ENCODE measurements around the gene CATSPERE.
"Not testable (repeated sequence)": the region's sequence is repeated elsewhere in the genome, so short reads cannot be mapped to it uniquely, and the experiment has no call there.

CATSPERE gene

GRCh38 chr1:244628789-244629188 lies 167.7 kb downstream of the CATSPERE start:
- DNase-seq (ENCODE audit: low read depth, low spot score), result no peak

DNA sequence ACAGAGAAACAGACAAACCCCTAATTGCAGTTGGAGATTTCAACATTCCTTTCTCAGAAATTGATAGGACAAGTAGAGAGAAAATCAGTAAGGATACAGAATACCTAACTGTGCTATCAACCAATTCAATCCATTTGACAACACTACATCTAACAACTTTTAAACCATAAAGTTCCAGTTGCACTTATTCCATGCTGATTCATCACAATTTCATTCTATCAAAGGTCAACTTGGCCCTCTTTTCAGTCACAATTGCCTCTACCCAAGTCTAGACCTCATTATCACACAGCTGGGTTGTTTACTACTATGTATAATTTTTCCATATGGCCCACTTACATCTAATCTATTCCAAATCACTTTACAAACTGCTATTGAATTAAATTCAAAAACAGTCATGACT lies 172.1 kb downstream of the CATSPERE start:
- no peak for DNase-seq (ENCODE audit: low read depth, low spot score)

- no peak for DNase-seq (ENCODE audit: low read depth, low spot score)
Observed at GRCh38 chr1:244634546-244634945, 173.5 kb downstream of the CATSPERE start.

- DNase-seq (ENCODE audit: low read depth, low spot score), result no peak
Observed at GRCh38 chr1:244636488-244637259, 175.6 kb downstream of the CATSPERE start.

DNA sequence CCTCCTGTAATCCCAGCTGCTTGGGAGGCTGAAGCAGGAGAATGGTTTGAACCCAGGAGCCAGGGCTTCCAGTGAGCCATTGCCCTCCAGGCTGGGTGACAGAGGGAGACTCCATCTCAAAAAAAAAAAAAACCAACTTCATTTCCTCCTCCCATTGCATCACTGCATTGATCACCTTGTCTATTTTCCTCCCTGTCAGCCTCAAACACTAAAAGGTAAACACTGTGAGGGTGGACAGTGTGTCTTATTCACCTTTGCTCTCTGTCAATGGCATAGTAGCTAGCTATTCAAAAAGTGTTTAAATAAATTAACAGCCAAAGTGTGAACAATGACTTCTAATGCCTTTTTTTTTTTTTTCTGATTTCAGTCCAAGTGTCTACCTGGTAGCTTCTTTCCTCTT lies 178.5 kb downstream of the CATSPERE start:
- DNase-seq (ENCODE audit: low read depth, low spot score), result no peak

- DNase-seq (ENCODE audit: low read depth, low spot score), result no peak
Observed at GRCh38 chr1:244640917-244641316, 179.8 kb downstream of the CATSPERE start.

DNA sequence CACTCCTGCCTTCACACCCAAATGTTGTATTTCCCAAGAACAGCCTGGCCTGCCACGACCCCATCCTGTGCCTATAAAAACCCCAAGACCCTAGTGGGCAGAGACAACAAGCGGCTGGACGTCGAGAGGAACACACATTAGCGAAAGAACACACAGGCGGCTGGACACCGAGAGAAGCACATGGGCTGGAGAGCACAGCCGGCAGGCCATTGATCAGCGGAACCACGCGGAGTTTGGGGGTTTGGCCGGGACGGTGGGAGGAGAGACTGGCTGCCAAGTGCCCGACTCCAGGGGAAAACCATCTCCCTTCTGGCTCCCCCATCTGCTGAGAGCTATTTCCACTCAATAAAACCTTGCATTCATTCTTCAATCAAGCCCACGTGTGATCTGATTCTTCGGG lies 181.5 kb downstream of the CATSPERE start:
- no peak for DNase-seq (ENCODE audit: low read depth, low spot score)

- DNase-seq (ENCODE audit: low read depth, low spot score), result no peak
Observed at GRCh38 chr1:244642988-244643387, 181.9 kb downstream of the CATSPERE start.

DNA sequence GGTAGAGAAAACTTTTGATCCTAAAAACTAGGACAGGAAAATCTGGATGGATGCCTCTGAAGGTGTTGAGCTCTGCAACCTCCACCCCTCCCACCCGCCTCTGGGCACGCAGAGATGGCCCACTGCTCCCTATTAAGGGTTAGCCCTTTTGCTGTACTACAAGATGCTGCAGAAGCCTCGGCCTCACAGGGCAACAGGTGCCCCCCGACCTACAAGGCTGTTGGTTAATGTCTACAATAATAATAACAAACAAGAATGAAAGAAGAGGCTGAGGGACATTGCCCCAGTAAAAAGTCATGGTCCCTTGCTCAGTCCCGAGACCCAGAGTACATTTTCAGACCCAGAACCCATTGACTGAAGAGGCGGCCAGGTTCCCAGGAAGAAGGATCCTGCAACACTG lies 184.3 kb downstream of the CATSPERE start:
- DNase-seq (ENCODE audit: low read depth, low spot score), result no peak

GRCh38 chr1:244645890-244646289 lies 184.8 kb downstream of the CATSPERE start:
- no peak for DNase-seq (ENCODE audit: low read depth, low spot score)

- no peak for DNase-seq (ENCODE audit: low read depth, low spot score)
Observed at GRCh38 chr1:244647819-244648218, 186.7 kb downstream of the CATSPERE start.

DNA sequence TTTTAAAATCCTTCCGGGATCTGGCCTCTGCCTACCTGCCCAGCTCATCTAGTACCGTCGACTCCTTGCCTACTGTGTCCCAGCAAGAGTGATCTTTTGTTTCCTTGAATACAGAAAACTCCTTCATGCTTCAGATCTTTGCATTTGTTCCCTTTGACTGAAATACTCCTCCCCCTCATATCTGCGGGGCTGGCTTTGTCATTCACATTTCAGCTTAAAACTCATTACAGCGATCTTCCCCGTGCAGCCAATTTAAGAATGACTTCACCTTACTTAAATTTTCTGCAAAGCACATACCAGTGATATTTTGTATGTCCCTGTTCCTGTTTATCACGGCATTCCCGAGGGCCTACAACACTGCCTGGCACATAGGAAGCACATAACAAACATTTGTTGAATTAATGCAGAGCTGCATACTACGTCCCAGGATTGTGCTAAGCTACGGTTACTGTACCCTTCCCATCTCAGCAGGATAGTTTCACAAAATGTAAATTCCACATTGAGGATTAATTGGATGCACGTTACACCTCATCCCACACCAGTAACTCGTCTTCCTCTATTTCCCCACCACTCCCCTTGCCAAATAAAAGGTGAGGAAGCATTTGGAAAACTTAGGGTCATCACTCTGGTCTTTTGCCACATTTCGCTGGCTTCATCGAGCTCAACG lies 191.0 kb downstream of the CATSPERE start:
- no peak for DNase-seq (ENCODE audit: low read depth, low spot score)

- peak; percentile 97 for DNase-seq (ENCODE audit: low read depth, low spot score)
Observed at GRCh38 chr1:244652623-244653438, 191.8 kb downstream of the CATSPERE start, which contains the start of gene DESI2. Gene DESI2 (plus strand): TSS chr1:244653126. CDS start chr1:244653314, 188 bp downstream.

DNA sequence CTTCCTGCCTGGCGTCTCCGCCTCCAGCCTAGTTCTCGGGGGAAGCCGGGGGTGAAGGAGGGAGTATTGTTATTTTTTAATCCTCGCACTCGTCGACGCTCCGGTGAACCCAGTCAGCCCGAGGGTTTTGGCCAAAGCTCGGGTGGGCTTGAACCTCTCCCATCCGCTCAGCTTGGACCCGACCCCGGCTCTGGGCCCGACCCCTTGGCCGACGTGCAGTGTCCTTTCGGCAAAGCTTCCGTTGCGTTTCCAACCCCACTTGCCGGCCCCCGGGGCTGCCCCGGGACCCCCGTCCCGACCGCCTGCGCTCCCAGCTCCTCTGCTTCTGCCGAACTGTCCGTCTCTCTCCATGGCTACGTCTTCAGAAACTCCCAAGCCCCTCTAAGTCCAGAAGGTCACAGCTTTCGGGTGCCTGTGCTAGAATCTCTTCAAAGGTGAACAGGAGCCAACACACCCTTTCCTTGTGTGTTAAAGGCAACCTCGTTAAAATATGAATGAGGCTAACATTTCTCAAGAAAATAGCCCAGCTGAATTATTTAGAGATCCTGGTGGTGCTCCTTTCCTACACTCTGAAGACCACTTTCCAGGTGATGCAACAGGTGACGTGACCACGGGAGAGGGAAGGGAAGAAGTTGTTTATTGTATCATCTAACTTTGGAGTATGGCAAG lies 192.5 kb downstream of the CATSPERE start:
- DNase-seq (ENCODE audit: low read depth, low spot score), result no peak

- no peak for DNase-seq (ENCODE audit: low read depth, low spot score)
Observed at GRCh38 chr1:244654108-244655038, 193.3 kb downstream of the CATSPERE start.

DNA sequence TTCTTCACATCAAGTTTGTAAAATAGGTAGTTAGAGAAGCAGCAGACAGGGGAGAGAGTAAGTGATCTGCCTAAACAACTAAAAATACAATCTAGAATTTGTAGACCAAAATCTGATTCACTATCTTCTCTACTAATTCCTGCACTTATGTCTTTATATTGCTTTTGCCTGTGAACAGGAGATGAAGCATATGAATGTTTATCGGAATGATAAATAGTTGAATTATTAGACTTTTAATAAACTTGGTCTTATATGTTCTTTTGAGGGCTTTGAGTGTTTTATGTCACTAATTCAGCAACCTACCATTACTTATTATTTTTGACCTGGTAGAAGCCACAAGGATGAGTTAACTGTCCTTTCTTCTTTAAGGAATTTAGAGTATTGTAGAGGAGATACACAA lies 194.1 kb downstream of the CATSPERE start:
- DNase-seq (ENCODE audit: low read depth, low spot score), result no peak

DNA sequence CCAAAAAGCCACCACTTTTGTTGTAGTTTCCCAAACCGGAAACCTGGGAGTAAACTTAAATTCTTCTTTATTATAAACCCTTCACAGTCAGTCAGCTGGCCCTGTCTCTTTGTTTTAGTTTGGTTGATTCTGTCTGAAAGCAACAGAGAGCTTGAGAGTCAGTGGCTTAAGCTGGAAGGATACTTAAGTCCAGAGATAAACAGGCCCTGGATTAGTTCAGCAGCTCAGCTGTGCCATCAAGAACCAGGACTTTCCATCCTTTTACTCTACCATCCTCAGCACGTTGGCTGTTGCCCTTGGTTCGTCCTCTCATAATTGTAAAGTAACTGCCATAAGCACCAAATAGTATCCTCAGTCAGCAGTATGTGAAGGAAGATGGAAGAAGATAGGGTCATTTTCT lies 196.3 kb downstream of the CATSPERE start:
- no peak for DNase-seq (ENCODE audit: low read depth, low spot score)

GRCh38 chr1:244659694-244660093 lies 198.6 kb downstream of the CATSPERE start:
- no peak for DNase-seq (ENCODE audit: low read depth, low spot score)

DNA sequence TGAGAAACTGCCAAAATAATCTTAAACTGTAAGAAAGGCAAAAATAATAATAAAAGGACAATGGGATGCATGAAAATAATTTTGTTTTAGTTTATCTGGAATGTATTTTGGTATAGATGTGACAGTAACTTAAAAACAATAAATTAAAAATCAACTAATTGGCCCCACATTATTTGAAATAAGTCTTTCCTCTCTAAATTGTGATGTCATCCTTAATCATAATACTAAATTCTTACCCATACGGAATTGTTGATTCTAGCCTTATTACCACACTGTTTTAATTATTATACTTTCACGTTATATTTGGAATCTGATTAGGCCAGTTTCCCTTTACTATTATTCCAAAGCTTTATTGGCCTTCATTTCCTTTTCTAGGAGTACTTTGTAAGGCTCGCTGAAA lies 199.5 kb downstream of the CATSPERE start:
- no peak for DNase-seq (ENCODE audit: low read depth, low spot score)

GRCh38 chr1:244661569-244662312 lies 200.7 kb downstream of the CATSPERE start:
- not testable (repeated sequence) for DNase-seq (ENCODE audit: low read depth, low spot score)
